ENCODE measurements around the gene PRICKLE4. TPM values are rescaled to one million over a fixed set of nuclear protein-coding genes. Genes with fewer than 3 reads are reported as not detected.
A peak's percentile ranks its signal among the peaks of the same experiment; 100 is the strongest.

Gene PRICKLE4
- total RNA-seq, 1 donor from 2014 or later: not detected

DNA sequence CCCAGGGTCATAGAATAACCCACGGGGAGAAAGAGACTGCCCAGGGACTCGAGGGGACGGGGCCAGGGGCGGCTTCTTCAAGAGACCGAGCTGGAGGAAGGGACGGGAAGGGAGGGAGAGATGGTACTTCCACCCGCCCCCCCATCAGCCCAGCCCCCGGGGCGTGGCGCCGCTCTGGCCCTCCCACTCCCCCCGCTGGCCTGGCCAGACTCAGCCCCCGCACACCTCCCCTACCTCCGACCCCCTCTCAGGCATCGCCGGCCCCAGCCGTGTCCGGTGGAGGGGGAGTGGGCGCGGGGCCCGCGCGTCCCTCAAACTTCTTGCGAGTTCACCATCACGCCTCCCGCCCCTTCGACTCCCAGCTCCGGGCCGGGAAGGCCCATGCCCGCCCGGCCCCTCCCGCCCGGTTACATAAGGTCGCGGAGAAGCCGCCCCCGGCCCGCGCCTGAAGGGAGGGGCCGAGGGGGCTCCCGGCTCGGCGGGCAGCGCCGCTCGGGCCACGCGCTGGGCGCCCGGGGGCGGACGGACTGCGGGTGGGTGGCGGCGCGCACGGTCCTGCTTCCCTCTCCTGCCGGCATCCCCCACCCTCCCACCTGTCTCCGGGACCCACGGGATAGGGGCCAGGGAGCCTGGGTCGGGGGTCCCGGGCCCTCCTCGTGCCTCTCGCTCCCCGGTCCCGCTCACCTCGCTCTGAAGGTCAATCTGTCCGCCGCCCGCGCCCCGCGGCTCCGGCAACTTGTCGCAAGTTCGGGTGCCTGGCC is 45.7 kb upstream of the PRICKLE4 start:
- Mint-ChIP-seq H3K27me3 (ENCODE audit: insufficient read depth, low read depth) (peaks cover 12% of the 10 kb centered on the region), H3K36me3 (no peaks in the 10 kb centered on the region), H3K4me3 (peak overlapping the region; percentile 83), H3K4me1 (peaks cover 26% of the 10 kb centered on the region), H3K27ac (no peak overlapping the region), H3K9me3 (no peaks in the 10 kb centered on the region)
- peak; percentile 65 for DNase-seq (ENCODE audit: low spot score)
- Histone ChIP-seq H3K9me3 (ENCODE audit: low read depth) (no peaks in the 10 kb centered on the region), H4K20me1 (ENCODE audit: low read depth) (peaks cover 6% of the 10 kb centered on the region), H3K4me3 (peak overlapping the region; percentile 77), H3K4me1 (peaks cover 25% of the 10 kb centered on the region), H3K27me3 (peaks cover 34% of the 10 kb centered on the region), H3K36me3 (no peaks in the 10 kb centered on the region), H3F3A (ENCODE audit: low read depth) (peaks cover 41% of the 10 kb centered on the region), H3K4me2 (peak overlapping the region; percentile 96), H2AFZ (replicated peaks) (peak overlapping the region; percentile 88), H3K79me2 (ENCODE audit: low read depth) (no peaks in the 10 kb centered on the region), H3K9ac (no peak overlapping the region), H3K27ac (no peak overlapping the region)
- peak; percentile 45 for TF ChIP-seq EZH2phosphoT487 (IDR thresholded peaks at IDR 0.05)
- TF ChIP-seq, protein P1, sequence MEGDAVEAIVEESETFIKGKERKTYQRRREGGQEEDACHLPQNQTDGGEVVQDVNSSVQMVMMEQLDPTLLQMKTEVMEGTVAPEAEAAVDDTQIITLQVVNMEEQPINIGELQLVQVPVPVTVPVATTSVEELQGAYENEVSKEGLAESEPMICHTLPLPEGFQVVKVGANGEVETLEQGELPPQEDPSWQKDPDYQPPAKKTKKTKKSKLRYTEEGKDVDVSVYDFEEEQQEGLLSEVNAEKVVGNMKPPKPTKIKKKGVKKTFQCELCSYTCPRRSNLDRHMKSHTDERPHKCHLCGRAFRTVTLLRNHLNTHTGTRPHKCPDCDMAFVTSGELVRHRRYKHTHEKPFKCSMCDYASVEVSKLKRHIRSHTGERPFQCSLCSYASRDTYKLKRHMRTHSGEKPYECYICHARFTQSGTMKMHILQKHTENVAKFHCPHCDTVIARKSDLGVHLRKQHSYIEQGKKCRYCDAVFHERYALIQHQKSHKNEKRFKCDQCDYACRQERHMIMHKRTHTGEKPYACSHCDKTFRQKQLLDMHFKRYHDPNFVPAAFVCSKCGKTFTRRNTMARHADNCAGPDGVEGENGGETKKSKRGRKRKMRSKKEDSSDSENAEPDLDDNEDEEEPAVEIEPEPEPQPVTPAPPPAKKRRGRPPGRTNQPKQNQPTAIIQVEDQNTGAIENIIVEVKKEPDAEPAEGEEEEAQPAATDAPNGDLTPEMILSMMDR (IDR thresholded peaks at IDR 0.05): no peak
- TF ChIP-seq EZH2 (IDR thresholded peaks at IDR 0.05): peak; percentile 55

DNA sequence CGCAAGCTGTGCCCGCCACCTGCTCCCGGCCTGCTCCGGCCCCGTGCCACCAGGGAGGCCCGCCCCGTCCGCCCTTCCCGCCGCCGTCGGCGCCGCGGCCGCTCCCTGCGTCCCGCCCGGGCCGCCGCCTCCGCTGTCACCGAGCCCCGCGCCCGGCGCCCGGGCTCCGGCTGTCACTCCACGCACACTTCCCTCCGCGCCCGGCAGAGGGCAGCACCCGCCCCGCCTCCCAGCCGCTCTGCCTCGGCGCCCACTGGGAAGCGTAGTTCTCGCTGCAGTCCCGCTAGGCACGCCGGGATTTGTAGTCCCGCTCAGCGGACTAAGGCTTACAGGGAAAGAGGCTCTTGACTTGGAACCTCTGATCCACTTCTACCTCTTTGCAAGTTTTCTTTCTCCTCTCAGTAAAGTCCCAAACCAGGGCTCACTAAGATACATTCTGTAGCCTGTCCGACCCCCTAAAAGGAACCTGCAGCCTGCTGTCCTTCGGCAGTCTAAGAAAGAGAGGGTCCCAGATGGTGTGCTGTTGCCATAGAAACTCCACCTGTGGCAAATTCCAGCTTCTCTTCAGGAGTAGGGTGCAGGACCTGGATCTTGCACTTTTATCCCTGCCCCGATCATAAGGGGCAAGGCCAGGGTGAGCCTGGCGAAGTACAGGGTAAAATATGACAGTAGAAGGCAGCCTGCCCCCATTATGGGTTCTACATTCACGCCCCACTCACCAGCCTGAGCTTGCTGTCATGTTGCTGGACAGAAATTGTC is 45.0 kb upstream of the PRICKLE4 start, which contains the start of gene TFEB:
TFEB (minus strand) TSS at position 182 of the 759 bp plus-strand sequence. CDS start 44,395 bp downstream, outside the sequence.
- H3K4me1 ChIP-seq: peaks cover 25% of the 10 kb centered on the region
- no peaks in the 10 kb centered on the region for H3K36me3 ChIP-seq
- H3K9ac ChIP-seq: no peak within 1 kb of the TSS
- peak within 1 kb of the TSS; percentile 21 for H3K27ac Mint-ChIP-seq
- peaks cover 26% of the 10 kb centered on the region for H3K4me1 Mint-ChIP-seq
- TF ChIP-seq, protein P1 (IDR thresholded peaks at IDR 0.05): peak; percentile 79
- TF ChIP-seq EZH2phosphoT487 (IDR thresholded peaks at IDR 0.05) (no peak), EZH2 (IDR thresholded peaks at IDR 0.05) (peak; percentile 4)
- no peaks in the 10 kb centered on the region for H3K9me3 ChIP-seq (ENCODE audit: low read depth)
- H3K4me3 Mint-ChIP-seq: peak within 1 kb of the TSS; percentile 85
- H2AFZ ChIP-seq (replicated peaks): peak within 1 kb of the TSS; percentile 88
- no peaks in the 10 kb centered on the region for H3K36me3 Mint-ChIP-seq
- peaks cover 6% of the 10 kb centered on the region for H4K20me1 ChIP-seq (ENCODE audit: low read depth)
- no peaks in the 10 kb centered on the region for H3K79me2 ChIP-seq (ENCODE audit: low read depth)
- peak; percentile 96 for DNase-seq (ENCODE audit: low spot score)
- H3F3A ChIP-seq (ENCODE audit: low read depth): peaks cover 41% of the 10 kb centered on the region
- H3K27me3 ChIP-seq: peaks cover 34% of the 10 kb centered on the region
- no peaks in the 10 kb centered on the region for H3K9me3 Mint-ChIP-seq
- peaks cover 12% of the 10 kb centered on the region for H3K27me3 Mint-ChIP-seq (ENCODE audit: insufficient read depth, low read depth)
- peak within 1 kb of the TSS; percentile 77 for H3K4me3 ChIP-seq
- no peak within 1 kb of the TSS for H3K27ac ChIP-seq
- peak within 1 kb of the TSS; percentile 96 for H3K4me2 ChIP-seq

DNA sequence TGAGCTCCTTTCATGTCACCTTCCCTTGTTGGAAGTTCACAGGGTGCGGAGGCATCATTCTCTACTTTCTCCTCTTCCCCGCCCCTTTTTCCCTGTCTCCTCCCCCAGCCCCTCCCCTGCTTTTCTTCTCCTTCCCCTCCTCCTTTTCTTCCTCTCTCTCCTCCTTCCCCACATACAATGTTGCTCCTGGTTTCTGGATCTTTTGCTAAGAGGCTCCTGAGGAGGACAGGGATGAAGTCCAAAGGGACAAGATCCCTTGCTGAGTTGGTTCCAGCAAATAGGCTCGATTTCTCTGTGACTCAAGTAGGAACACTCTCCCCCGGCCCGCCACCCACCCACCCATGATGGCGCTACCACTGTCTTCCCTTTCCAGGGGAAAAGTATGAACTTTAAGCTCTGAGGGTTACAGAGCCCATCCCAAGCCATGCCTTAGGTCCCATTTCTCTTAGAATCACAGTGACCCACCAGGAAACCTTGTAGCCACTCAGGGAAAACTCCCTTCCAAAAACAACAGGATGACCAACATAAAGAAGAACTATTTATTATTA is 44.3 kb upstream of the PRICKLE4 start:
- Histone ChIP-seq H3K36me3 (no peaks in the 10 kb centered on the region), H3K27me3 (peaks cover 34% of the 10 kb centered on the region), H3K4me2 (peak overlapping the region; percentile 61), H3K27ac (no peak overlapping the region), H3K79me2 (ENCODE audit: low read depth) (no peaks in the 10 kb centered on the region), H4K20me1 (ENCODE audit: low read depth) (peaks cover 6% of the 10 kb centered on the region), H3F3A (ENCODE audit: low read depth) (peaks cover 41% of the 10 kb centered on the region), H3K9me3 (ENCODE audit: low read depth) (no peaks in the 10 kb centered on the region), H3K4me3 (no peak overlapping the region), H3K9ac (no peak overlapping the region), H2AFZ (replicated peaks) (no peak overlapping the region), H3K4me1 (peaks cover 25% of the 10 kb centered on the region)
- Mint-ChIP-seq H3K27me3 (ENCODE audit: insufficient read depth, low read depth) (peaks cover 12% of the 10 kb centered on the region), H3K27ac (no peak overlapping the region), H3K9me3 (no peaks in the 10 kb centered on the region), H3K4me1 (peaks cover 26% of the 10 kb centered on the region), H3K36me3 (no peaks in the 10 kb centered on the region), H3K4me3 (peak overlapping the region; percentile 85)
- TF ChIP-seq EZH2 (IDR thresholded peaks at IDR 0.05) (no peak), EZH2phosphoT487 (IDR thresholded peaks at IDR 0.05) (no peak)
- TF ChIP-seq, protein P1 (IDR thresholded peaks at IDR 0.05): no peak
- peak; percentile 39 for DNase-seq (ENCODE audit: low spot score)

Measured in neural progenitor cell (in vitro differentiated cells).